Adrenal gland (tissue), 12 donors: ENCODE data around the gene ELK4. TPM values are rescaled to one million over a fixed set of nuclear protein-coding genes. Genes with fewer than 3 reads are reported as not detected.

Source experiments
- DNase-seq, 7 donors: peaks; one replicate each; pipeline ENCODE4 v3.0.0-alpha.2; 2019 to 2020
- H3K27ac ChIP-seq, 5 donors: fragments of 200-600 bp; sonication (generic) in 4 of 5; 1 replicate in 3 of 5; 2 replicates in 2 of 5; pipeline versions ENCODE4 v1.5.1 to v1.8.0; 2016 to 2020; ENCODE audit warnings: mild to moderate bottlenecking in 1 of 5
- H3K27me3 ChIP-seq: fragments of 200-600 bp; 2 replicates; pipeline ENCODE4 v1.8.0; 2021
- H3K36me3 ChIP-seq, 2 donors: fragments of 200-600 bp; replicated peaks in 1 of 2; 1 replicate in 1 of 2; 2 replicates in 1 of 2; pipeline versions ENCODE4 v1.5.1 to v1.8.0; 2018 to 2022
- H3K4me1 ChIP-seq, 2 donors: fragments of 200-600 bp; replicated peaks in 1 of 2; 1 replicate in 1 of 2; 2 replicates in 1 of 2; pipeline versions ENCODE4 v1.5.1 to v1.8.0; 2018 to 2021
- H3K4me3 ChIP-seq, 4 donors: fragments of 200-600 bp; sonication (generic) in 3 of 4; one replicate each; pipeline ENCODE4 v1.5.1; 2016 to 2018
- H3K9me3 ChIP-seq, 3 donors: fragments of 200-600 bp; sonication (generic) in 1 of 3; replicated peaks in 1 of 3; 1 replicate in 2 of 3; 2 replicates in 1 of 3; pipeline versions ENCODE4 v1.5.1 to v1.8.0; 2016 to 2021
- POLR2A ChIP-seq, 2 donors: fragments of 450-650 bp; IDR thresholded peaks; one replicate each; pipeline ENCODE4 v1.6.1; 2017; ENCODE audit warnings: antibody characterized with exemption in 2 of 2, mild to moderate bottlenecking in 2 of 2, moderate library complexity in 1 of 2
- WGBS, 4 donors: extraction: QIAGEN DNeasy Blood & Tissue Kit in 2 of 4; methylation state at CpG; one replicate each; pipeline versions ENCODE4 v1.1.5 to v1.1.7; 2013 to 2017; 5-methylcytosine and 5-hydroxymethylcytosine counted together
- intact Hi-C, 2 donors: fragments of 100-400 bp; cut with DNase I; formaldehyde crosslinking; loops; one replicate each; pipeline versions ENCODE4 v1.14.1 to v1.15.0; 2022 to 2023
- polyA plus RNA-seq, 3 donors: library from polyadenylated mRNA; stranded (reverse); fragments of 200-250 nt in 2 of 3; fragments of 350-450 nt in 1 of 3; fragmentation: Illumina TruSeq in 1 of 3; extraction: RNeasy Lipid Tissue Mini Kit (QIAGEN cat#74804) in 1 of 3; gene quantifications; one replicate each; pipeline ENCODE4 v1.2.3, GENCODE V29; 2013 to 2014
- total RNA-seq, 9 donors: library from RNA; depleted of rRNA in 4 of 9; stranded (reverse); fragments of >200 nt in 4 of 9; fragments of 120-200 nt in 1 of 9; fragmentation: NEBNext Ultra II Directional in 1 of 9; extraction: Animal tissue kit (Norgen Biotek cat#: 25700) in 1 of 9; gene quantifications; one replicate each; pipeline versions ENCODE4 v1.1.0 to v1.2.4, GENCODE V29; 2013 to 2023
- TF ChIP-seq, protein P1 (sequence below), 6 experiments: fragments of 450-650 bp in 4 of 6; fragments of 200-600 bp in 2 of 6; sonication (generic) in 1 of 6; IDR thresholded peaks; 1 replicate in 5 of 6; 2 replicates in 1 of 6; pipeline versions ENCODE4 v1.5.1 to v1.8.0; 2016 to 2021; ENCODE audit warnings: antibody characterized with exemption in 6 of 6, mild to moderate bottlenecking in 2 of 6, moderate library complexity in 1 of 6
- donor health status: healthy with polysubstance abuse.
- donor health status: Bipolar disorder and iron deficiency.
- donor health status: DM: yes; HTN: yes; CAD: no.
- donor health status: DM: no; HTN: no; CAD: no.
- donor health status: DM: no; HTN: no; CAD: no.
- donor health status: DM: yes; HTN: yes; CAD: no.

The ELK4 gene
- total and polyA plus RNA-seq, 12 donors: 3.6 to 40.2 (median 14.0) TPM

DNA sequence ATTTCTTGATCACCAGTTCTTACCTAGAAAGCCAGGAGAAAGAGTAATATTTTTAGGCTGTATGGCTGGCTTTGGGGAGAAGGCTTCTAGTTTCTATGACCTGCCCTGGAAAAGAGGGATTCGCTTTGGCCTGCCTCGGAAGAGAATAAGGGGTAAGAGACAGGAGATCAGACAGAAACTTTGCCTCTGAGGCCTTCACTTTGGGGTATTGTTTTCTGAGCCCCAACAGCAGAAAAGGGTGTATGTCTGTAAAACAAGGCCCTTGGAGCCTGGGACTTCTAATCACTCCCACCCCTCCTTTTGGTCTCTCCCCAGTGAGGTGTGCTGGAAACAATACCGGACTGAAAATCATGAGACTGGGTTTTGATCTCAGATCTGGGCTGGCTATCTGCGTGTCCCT lies 43.4 kb upstream of the ELK4 start:
- Histone ChIP-seq H3K4me1 (peaks cover 16 to 17% of the 10 kb centered on the region in 2 donors), H3K4me3 (no peak overlapping the region), H3K36me3 (no peaks in the 10 kb centered on the region), H3K27ac (no peak overlapping the region), H3K27me3 (no peaks in the 10 kb centered on the region), H3K9me3 (no peaks in the 10 kb centered on the region)
- intact Hi-C loops: no loop called here
- no peak for DNase-seq
- TF ChIP-seq, protein P1, sequence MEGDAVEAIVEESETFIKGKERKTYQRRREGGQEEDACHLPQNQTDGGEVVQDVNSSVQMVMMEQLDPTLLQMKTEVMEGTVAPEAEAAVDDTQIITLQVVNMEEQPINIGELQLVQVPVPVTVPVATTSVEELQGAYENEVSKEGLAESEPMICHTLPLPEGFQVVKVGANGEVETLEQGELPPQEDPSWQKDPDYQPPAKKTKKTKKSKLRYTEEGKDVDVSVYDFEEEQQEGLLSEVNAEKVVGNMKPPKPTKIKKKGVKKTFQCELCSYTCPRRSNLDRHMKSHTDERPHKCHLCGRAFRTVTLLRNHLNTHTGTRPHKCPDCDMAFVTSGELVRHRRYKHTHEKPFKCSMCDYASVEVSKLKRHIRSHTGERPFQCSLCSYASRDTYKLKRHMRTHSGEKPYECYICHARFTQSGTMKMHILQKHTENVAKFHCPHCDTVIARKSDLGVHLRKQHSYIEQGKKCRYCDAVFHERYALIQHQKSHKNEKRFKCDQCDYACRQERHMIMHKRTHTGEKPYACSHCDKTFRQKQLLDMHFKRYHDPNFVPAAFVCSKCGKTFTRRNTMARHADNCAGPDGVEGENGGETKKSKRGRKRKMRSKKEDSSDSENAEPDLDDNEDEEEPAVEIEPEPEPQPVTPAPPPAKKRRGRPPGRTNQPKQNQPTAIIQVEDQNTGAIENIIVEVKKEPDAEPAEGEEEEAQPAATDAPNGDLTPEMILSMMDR (IDR thresholded peaks at IDR 0.05): no peak
- TF ChIP-seq POLR2A (IDR thresholded peaks at IDR 0.05): no peak
- WGBS, 4 donors: 87 to 98% (median 93%) methylated on average over 4 of the region's 4 CpGs

DNA sequence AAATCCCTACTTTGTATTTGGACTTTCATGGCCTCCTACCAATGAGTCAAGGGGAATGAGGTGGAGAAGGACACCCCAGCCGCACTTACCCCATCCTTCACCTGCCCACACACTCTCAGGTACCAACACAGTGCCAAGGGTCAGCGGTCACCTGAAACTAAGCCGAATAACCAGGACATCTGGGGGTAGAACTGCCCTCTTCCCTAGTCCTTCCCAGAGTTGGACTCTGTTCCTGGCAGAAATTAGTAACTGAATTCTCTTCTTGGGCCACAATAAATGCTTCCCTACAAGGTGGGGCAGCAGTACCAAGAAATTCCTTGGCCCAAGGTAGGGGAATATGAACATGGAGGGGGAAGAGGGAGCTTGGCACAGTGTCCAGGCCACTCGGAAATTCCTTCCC lies 41.2 kb upstream of the ELK4 start:
- intact Hi-C loops: no loop called here
- H3K4me1 ChIP-seq: peaks cover 2 to 11% of the 10 kb centered on the region in 2 donors

DNA sequence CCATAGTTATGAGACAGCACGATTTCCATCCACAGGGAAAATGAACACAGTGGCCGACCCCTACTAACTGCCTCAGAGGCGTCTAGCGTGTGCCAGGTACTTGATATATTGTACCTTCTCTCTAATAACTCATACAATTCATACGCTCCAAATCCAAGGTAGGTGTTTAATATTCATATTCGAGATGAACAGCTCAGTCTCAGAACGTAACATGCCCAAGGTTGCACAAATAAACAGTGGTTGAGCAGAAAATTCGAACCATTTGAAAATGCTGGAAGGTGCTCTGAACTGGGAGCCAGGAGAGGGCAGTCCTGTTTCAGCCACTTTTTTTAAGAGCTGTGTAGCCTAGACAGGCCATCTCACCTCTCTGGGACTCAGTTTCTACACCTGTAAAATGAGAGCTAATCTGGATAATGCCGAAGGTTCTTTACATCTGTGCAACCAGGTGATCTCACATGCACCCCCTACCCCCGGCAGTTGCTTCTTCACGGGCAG lies 40.6 kb upstream of the ELK4 start:
- Histone ChIP-seq H3K36me3 (no peaks in the 10 kb centered on the region), H3K27me3 (no peaks in the 10 kb centered on the region), H3K4me3 (no peak overlapping the region), H3K27ac (no peak overlapping the region), H3K4me1 (peaks cover 0 to 10% of the 10 kb centered on the region in 2 donors), H3K9me3 (no peaks in the 10 kb centered on the region)
- intact Hi-C loops: no loop called here
- DNase-seq: no peak
- TF ChIP-seq, protein P1 (IDR thresholded peaks at IDR 0.05): no peak
- no peak for TF ChIP-seq POLR2A (IDR thresholded peaks at IDR 0.05)
- WGBS, 4 donors: 78 to 83% (median 79%) methylated on average over 11 of the region's 11 CpGs

More for the DNA sequence above, 41.2 kb upstream of the ELK4 start:
- Histone ChIP-seq H3K9me3 (no peaks in the 10 kb centered on the region), H3K27me3 (no peaks in the 10 kb centered on the region), H3K4me3 (no peak overlapping the region), H3K36me3 (no peaks in the 10 kb centered on the region), H3K27ac (no peak overlapping the region)
- WGBS, 4 donors: 79 to 83% (median 81%) methylated on average over 4 of the region's 4 CpGs
- TF ChIP-seq, protein P1 (IDR thresholded peaks at IDR 0.05): no peak
- no peak for TF ChIP-seq POLR2A (IDR thresholded peaks at IDR 0.05)
- DNase-seq: no peak

DNA sequence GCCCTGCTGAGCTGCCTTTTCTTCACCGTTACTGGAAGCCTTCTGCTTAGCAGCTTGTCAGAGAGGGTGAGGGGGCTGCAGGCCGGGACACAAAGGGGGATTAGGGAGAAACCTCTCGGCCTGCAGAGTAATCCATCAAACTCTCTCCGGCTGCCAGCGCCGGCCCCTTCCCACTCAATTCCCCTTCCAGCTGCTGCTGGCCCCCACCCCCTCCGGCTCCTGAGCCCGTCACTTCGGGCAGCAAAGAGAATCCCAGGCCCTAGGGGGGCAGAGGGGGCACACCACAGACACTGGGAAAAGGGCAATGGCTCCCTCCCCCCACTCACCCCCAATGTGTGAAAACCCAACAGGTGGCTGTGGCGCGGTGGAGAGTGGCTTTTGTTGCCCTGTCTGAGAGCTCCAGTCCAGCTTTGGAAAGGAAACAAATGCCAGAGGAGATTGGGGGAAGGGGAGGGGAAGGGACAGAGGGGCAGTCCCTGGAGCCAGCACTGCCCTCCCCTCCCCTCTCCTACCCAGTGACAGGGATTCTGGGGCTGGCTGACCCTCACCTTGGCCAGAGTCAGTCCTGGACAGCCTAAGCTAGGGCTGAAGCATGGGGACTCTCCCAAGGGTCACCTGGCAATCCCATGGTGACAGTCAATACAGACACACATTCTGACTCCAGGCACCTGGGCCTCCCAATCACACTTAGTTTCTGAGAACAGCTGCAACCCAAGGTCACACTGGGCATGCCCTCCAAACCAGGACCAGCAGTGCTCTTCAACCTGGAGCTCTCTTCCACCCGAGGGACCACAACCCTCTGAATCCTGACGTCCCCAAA lies 39.0 kb upstream of the ELK4 start:
- H3K36me3 ChIP-seq: no peaks in the 10 kb centered on the region
- no peak overlapping the region for H3K27ac ChIP-seq
- no peaks in the 10 kb centered on the region for H3K9me3 ChIP-seq
- H3K27me3 ChIP-seq: no peaks in the 10 kb centered on the region
- peaks cover 0 to 10% of the 10 kb centered on the region in 2 donors for H3K4me1 ChIP-seq
- intact Hi-C loops: no loop called here
- H3K4me3 ChIP-seq: no peak overlapping the region
- TF ChIP-seq, protein P1 (IDR thresholded peaks at IDR 0.05): no peak
- no peak for TF ChIP-seq POLR2A (IDR thresholded peaks at IDR 0.05)
- WGBS, 4 donors: 78 to 95% (median 81%) methylated on average over 9 to 13 of the region's 13 CpGs
- no peak for DNase-seq
